Erythroblast (primary cell): ENCODE results near the gene POLR1A.

Experiments
- GATA1 ChIP-seq: IDR thresholded peaks from 2 replicates; pipeline ENCODE4 v1.6.1; 2011; ENCODE audit warnings: low read depth, mild to moderate bottlenecking, control low read depth, low read length, moderate library complexity
- POLR2A ChIP-seq: IDR thresholded peaks from 2 replicates; pipeline ENCODE4 v1.6.1; 2011; ENCODE audit warnings: mild to moderate bottlenecking, low read length

DNA sequence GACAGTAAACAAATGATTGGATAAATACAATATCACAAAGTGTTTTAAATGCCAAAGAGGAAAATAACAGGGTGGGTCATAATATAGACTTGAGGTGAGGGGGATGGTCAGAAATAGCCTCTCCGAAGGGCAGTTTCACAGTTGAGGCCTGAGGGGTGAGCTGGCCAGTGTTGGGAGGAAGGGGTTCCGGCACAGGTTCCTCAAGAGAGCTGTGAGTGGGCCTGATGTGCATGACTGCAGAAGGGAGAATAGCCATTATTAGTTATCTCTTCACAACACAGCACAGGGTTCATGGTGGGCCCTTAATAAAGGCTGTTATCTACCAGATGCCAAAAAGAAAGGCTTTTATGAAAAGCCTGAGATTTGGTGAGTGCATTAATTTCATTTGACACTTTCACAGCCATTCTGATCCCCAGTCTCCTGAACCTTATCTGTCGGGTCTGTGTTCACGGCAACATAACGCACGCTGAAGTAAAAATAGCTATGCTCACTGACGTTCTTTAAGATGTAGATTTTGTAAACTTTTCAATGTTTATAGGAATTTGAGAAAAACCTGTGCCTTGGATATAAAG is 39.6 kb downstream of the POLR1A start:
- TF ChIP-seq POLR2A, result no peak
- no peak for TF ChIP-seq GATA1
